Body of pancreas (tissue), 4 donors: ENCODE data around the gene MC1R. TPM values are rescaled to one million over a fixed set of nuclear protein-coding genes. Genes with fewer than 3 reads are reported as not detected.
A peak's percentile ranks its signal among the peaks of the same experiment; 100 is the strongest.

Experiments used
- ATAC-seq: fragments of 150-250 bp; one replicate; pipeline ENCODE4 v1.9.1; 2016
- DNase-seq, 4 donors: peaks; one replicate each; pipeline ENCODE4 v3.0.0-alpha.2; 2019
- H3K27ac ChIP-seq, 4 donors: fragments of 200-600 bp; sonication (generic); 1 replicate in 3 of 4; 2 replicates in 1 of 4; pipeline versions ENCODE4 v1.5.1 to v1.6.1; 2016 to 2019; ENCODE audit warnings: mild to moderate bottlenecking in 1 of 4, mixed read lengths in 1 of 4, moderate library complexity in 1 of 4
- H3K27me3 ChIP-seq, 2 donors: fragments of 200-600 bp; sonication (generic); one replicate each; pipeline ENCODE4 v1.6.0; 2016; ENCODE audit warnings: mild to moderate bottlenecking in 1 of 2
- H3K36me3 ChIP-seq, 2 donors: fragments of 200-600 bp; sonication (generic); replicated peaks in 1 of 2; 2 replicates each; pipeline ENCODE4 v1.5.1; 2016; ENCODE audit warnings: low read depth in 2 of 2; ENCODE audit not compliant: insufficient read depth in 1 of 2
- H3K4me1 ChIP-seq: fragments of 200-600 bp; sonication (generic); one replicate; pipeline ENCODE4 v1.6.0; 2016
- H3K4me3 ChIP-seq, 2 donors: fragments of 200-600 bp; sonication (generic); 1 replicate in 1 of 2; 2 replicates in 1 of 2; pipeline ENCODE4 v1.5.1; 2016 to 2019
- H3K9me3 ChIP-seq, 3 donors: fragments of 200-600 bp; sonication (generic); 1 replicate in 2 of 3; 2 replicates in 1 of 3; pipeline ENCODE4 v1.5.1; 2016
- CTCF ChIP-seq, 7 experiments: fragments of 450-650 bp in 4 of 7; fragments of 200-600 bp in 3 of 7; sonication (generic) in 3 of 7; IDR thresholded peaks; one replicate each; pipeline ENCODE4 v1.5.1; 2016 to 2019; ENCODE audit warnings: antibody characterized with exemption in 7 of 7
- POLR2A ChIP-seq, 3 donors: fragments of 450-650 bp; IDR thresholded peaks; one replicate each; pipeline ENCODE4 v1.6.1; 2016; ENCODE audit warnings: antibody characterized with exemption in 3 of 3, mild to moderate bottlenecking in 2 of 3
- WGBS, 2 donors: methylation state at CpG; one replicate each; pipeline ENCODE4 v1.1.5; 2017; 5-methylcytosine and 5-hydroxymethylcytosine counted together
- intact Hi-C: fragments of 100-400 bp; cut with DNase I; formaldehyde crosslinking; loops from one replicate; pipeline ENCODE4 v1.15.1; 2023
- total RNA-seq, 2 donors: library from RNA; depleted of rRNA; stranded (reverse); fragments of >200 nt; gene quantifications; one replicate each; pipeline ENCODE4 v1.1.0, GENCODE V29; 2016

MC1R gene
- total RNA-seq, 2 donors from 2014 or later, result 3.6 TPM

GRCh38 chr16:89890886-89891657 is 27.6 kb upstream of the MC1R start:
- Histone ChIP-seq H3K9me3 (no peaks in the 10 kb centered on the region), H3K4me3 (no peak overlapping the region), H3K27ac (no peak overlapping the region), H3K4me1 (no peaks in the 10 kb centered on the region), H3K36me3 (peaks cover 15 to 43% of the 10 kb centered on the region in 2 donors), H3K27me3 (no peaks in the 10 kb centered on the region)
- no peak for TF ChIP-seq POLR2A (IDR thresholded peaks at IDR 0.05)
- TF ChIP-seq CTCF (IDR thresholded peaks at IDR 0.05), result no peak
- DNase-seq, result peak in 2 of 4 donors; percentile 24 to 31
- no peak for ATAC-seq
- intact Hi-C loops, result no loop called here
- 43 to 73% methylated on average over 6 to 16 of the region's 16 CpGs for WGBS, 2 donors

- TF ChIP-seq POLR2A (IDR thresholded peaks at IDR 0.05), result no peak
- no peaks in the 10 kb centered on the region for H3K27me3 ChIP-seq
- peaks cover 11 to 35% of the 10 kb centered on the region in 2 donors for H3K36me3 ChIP-seq
- ATAC-seq (no peak), DNase-seq (no peak)
- intact Hi-C loops, result no loop called here
- H3K27ac ChIP-seq, result no peak overlapping the region
- no peaks in the 10 kb centered on the region for H3K4me1 ChIP-seq
- WGBS, 2 donors, result 93% methylated on average over 14 to 16 of the region's 18 CpGs
- H3K4me3 ChIP-seq, result no peak overlapping the region
- H3K9me3 ChIP-seq, result no peaks in the 10 kb centered on the region
Measured at GRCh38 chr16:89892055-89892630, 26.5 kb upstream of the MC1R start.

- Histone ChIP-seq H3K4me1 (no peaks in the 10 kb centered on the region), H3K27ac (no peak overlapping the region), H3K36me3 (peaks cover 10 to 32% of the 10 kb centered on the region in 2 donors), H3K27me3 (no peaks in the 10 kb centered on the region), H3K4me3 (no peak overlapping the region), H3K9me3 (no peaks in the 10 kb centered on the region)
- 92 to 95% methylated on average over 5 to 9 of the region's 9 CpGs for WGBS, 2 donors
- DNase-seq, result no peak
- intact Hi-C loops, result no loop called here
- no peak for TF ChIP-seq POLR2A (IDR thresholded peaks at IDR 0.05)
- TF ChIP-seq CTCF (IDR thresholded peaks at IDR 0.05), result no peak
- no peak for ATAC-seq
Measured at GRCh38 chr16:89892635-89893034, 26.0 kb upstream of the MC1R start.

- no peak for DNase-seq
- H3K36me3 ChIP-seq, result peaks cover 10 to 37% of the 10 kb centered on the region in 2 donors
- no peak for ATAC-seq
- WGBS, 2 donors, result 96% methylated on average over 12 to 40 of the region's 45 CpGs
- no peak overlapping the region for H3K27ac ChIP-seq
- H3K4me1 ChIP-seq, result no peaks in the 10 kb centered on the region
- no peaks in the 10 kb centered on the region for H3K9me3 ChIP-seq
- H3K27me3 ChIP-seq, result no peaks in the 10 kb centered on the region
- intact Hi-C loops, result no loop called here
- TF ChIP-seq CTCF (IDR thresholded peaks at IDR 0.05) (no peak), POLR2A (IDR thresholded peaks at IDR 0.05) (no peak)
- no peak overlapping the region for H3K4me3 ChIP-seq
Measured at GRCh38 chr16:89893642-89894548, 24.8 kb upstream of the MC1R start.
